Esophagus muscularis mucosa (tissue), 4 donors: ENCODE data around the gene PRPSAP1. TPM values are rescaled to one million over a fixed set of nuclear protein-coding genes. Genes with fewer than 3 reads are reported as not detected.

Experiments
- DNase-seq: peaks from one replicate; pipeline ENCODE4 v3.0.0-alpha.2; 2017; ENCODE audit errors: extremely low spot score
- H3K27ac ChIP-seq, 4 donors: fragments of 200-600 bp; sonication (generic); replicated peaks in 1 of 4; 1 replicate in 3 of 4; 2 replicates in 1 of 4; pipeline ENCODE4 v1.5.1; 2016 to 2019; ENCODE audit warnings: mild to moderate bottlenecking in 1 of 4
- H3K27me3 ChIP-seq, 4 donors: fragments of 200-600 bp; sonication (generic); one replicate each; pipeline versions ENCODE4 v1.5.1 to v1.6.0; 2016 to 2019
- H3K36me3 ChIP-seq, 4 donors: fragments of 200-600 bp; sonication (generic); one replicate each; pipeline ENCODE4 v1.5.1; 2016 to 2019
- H3K4me1 ChIP-seq, 4 donors: fragments of 200-600 bp; sonication (generic); one replicate each; pipeline ENCODE4 v1.5.1; 2016 to 2019
- H3K4me3 ChIP-seq, 4 donors: fragments of 200-600 bp; sonication (generic); 1 replicate in 2 of 4; 2 replicates in 2 of 4; pipeline ENCODE4 v1.5.1; 2016 to 2019; ENCODE audit warnings: mild to moderate bottlenecking in 4 of 4, moderate library complexity in 1 of 4
- H3K9me3 ChIP-seq, 4 donors: fragments of 200-600 bp; sonication (generic); 1 replicate in 3 of 4; 2 replicates in 1 of 4; pipeline ENCODE4 v1.5.1; 2016 to 2019
- CTCF ChIP-seq, 3 experiments: fragments of 200-600 bp in 2 of 3; fragments of 450-650 bp in 1 of 3; sonication (generic) in 2 of 3; IDR thresholded peaks; one replicate each; pipeline ENCODE4 v1.5.1; 2017 to 2019; ENCODE audit warnings: antibody characterized with exemption in 3 of 3, mild to moderate bottlenecking in 2 of 3, moderate library complexity in 1 of 3
- EP300 ChIP-seq: sonication (generic); formaldehyde crosslinking; IDR thresholded peaks from one replicate; pipeline ENCODE4 v1.6.1; 2017; ENCODE audit warnings: antibody characterized with exemption
- POLR2A ChIP-seq: fragments of 450-650 bp; IDR thresholded peaks from one replicate; pipeline ENCODE4 v1.6.1; 2017; ENCODE audit warnings: antibody characterized with exemption, moderate library complexity, mild to moderate bottlenecking, low read depth
- POLR2AphosphoS5 ChIP-seq, 2 donors: sonication (generic); formaldehyde crosslinking; IDR thresholded peaks; one replicate each; pipeline ENCODE4 v1.6.1; 2017; ENCODE audit warnings: antibody characterized with exemption in 2 of 2
- WGBS: methylation state at CpG from one replicate; pipeline ENCODE4 v1.1.5; 2018; 5-methylcytosine and 5-hydroxymethylcytosine counted together
- intact Hi-C: fragments of 100-400 bp; cut with DNase I; formaldehyde crosslinking; loops from one replicate; pipeline ENCODE4 v1.15.1; 2023
- total RNA-seq, 4 donors: library from RNA; depleted of rRNA; stranded (reverse); fragments of >200 nt; gene quantifications; one replicate each; pipeline versions ENCODE4 v1.1.0 to v1.2.1, GENCODE V29; 2016

PRPSAP1 gene
- total RNA-seq, 4 donors from 2014 or later: 37.3 to 71.4 (median 50.4) TPM

- WGBS: 100% methylated on average over 4 of the region's 4 CpGs
- H3K4me3 ChIP-seq: no peak overlapping the region
- intact Hi-C loops: no loop called here
Observed at GRCh38 chr17:76292567-76292966, 61.1 kb downstream of the PRPSAP1 start.

GRCh38 chr17:76281573-76282371 is 71.9 kb downstream of the PRPSAP1 start:
- no peak overlapping the region for H3K27ac ChIP-seq

More at GRCh38 chr17:76292567-76292966, 61.1 kb downstream of the PRPSAP1 start:
- TF ChIP-seq CTCF (IDR thresholded peaks at IDR 0.05) (no peak), EP300 (no peak), POLR2A (no peak), POLR2AphosphoS5 (IDR thresholded peaks at IDR 0.05) (no peak)
- Histone ChIP-seq H3K4me1 (peaks cover 0 to 7% (median 2%) of the 10 kb centered on the region in 4 donors), H3K36me3 (peaks cover 0 to 25% (median 14%) of the 10 kb centered on the region in 4 donors), H3K27me3 (no peaks in the 10 kb centered on the region), H3K27ac (no peak overlapping the region), H3K9me3 (no peaks in the 10 kb centered on the region)
- DNase-seq: no peak

GRCh38 chr17:76280650-76281049 is 73.1 kb downstream of the PRPSAP1 start:
- Histone ChIP-seq H3K4me3 (no peak overlapping the region), H3K27ac (no peak overlapping the region), H3K9me3 (no peaks in the 10 kb centered on the region), H3K4me1 (peaks cover 8 to 14% (median 10%) of the 10 kb centered on the region in 4 donors), H3K27me3 (no peaks in the 10 kb centered on the region), H3K36me3 (peaks cover 0 to 23% (median 0%) of the 10 kb centered on the region in 4 donors)
- TF ChIP-seq POLR2A: no peak
- TF ChIP-seq EP300: no peak
- TF ChIP-seq CTCF (IDR thresholded peaks at IDR 0.05): no peak
- no peak for TF ChIP-seq POLR2AphosphoS5 (IDR thresholded peaks at IDR 0.05)
- DNase-seq: no peak
- 95% methylated on average over 7 of the region's 15 CpGs for WGBS
- intact Hi-C loops: no loop called here

More at GRCh38 chr17:76281573-76282371, 71.9 kb downstream of the PRPSAP1 start:
- no peak for DNase-seq
- 85% methylated on average over 16 of the region's 23 CpGs for WGBS
- TF ChIP-seq POLR2AphosphoS5 (IDR thresholded peaks at IDR 0.05) (no peak), POLR2A (no peak), EP300 (no peak), CTCF (IDR thresholded peaks at IDR 0.05) (no peak)
- Histone ChIP-seq H3K9me3 (no peaks in the 10 kb centered on the region), H3K27me3 (no peaks in the 10 kb centered on the region), H3K36me3 (peaks cover 0 to 16% (median 0%) of the 10 kb centered on the region in 4 donors), H3K4me1 (peaks cover 8 to 14% (median 10%) of the 10 kb centered on the region in 4 donors), H3K4me3 (no peak overlapping the region)
- intact Hi-C loops: no loop called here

GRCh38 chr17:76279742-76280287 is 73.9 kb downstream of the PRPSAP1 start:
- 90% methylated on average over 13 of the region's 15 CpGs for WGBS
- no peak for TF ChIP-seq POLR2A
- TF ChIP-seq EP300: no peak
- no peak for TF ChIP-seq POLR2AphosphoS5 (IDR thresholded peaks at IDR 0.05)
- no peak for TF ChIP-seq CTCF (IDR thresholded peaks at IDR 0.05)
- peaks cover 8 to 14% (median 10%) of the 10 kb centered on the region in 4 donors for H3K4me1 ChIP-seq
- H3K36me3 ChIP-seq: peaks cover 0 to 23% (median 0%) of the 10 kb centered on the region in 4 donors
- H3K9me3 ChIP-seq: no peaks in the 10 kb centered on the region
- intact Hi-C loops: loop anchor here (1.0 to 5.0 kb wide), 2 partner anchors 98 to 160 kb away; no protein-coding TSS in a partner anchor
- no peak overlapping the region for H3K27ac ChIP-seq
- no peaks in the 10 kb centered on the region for H3K27me3 ChIP-seq
- no peak for DNase-seq
- H3K4me3 ChIP-seq: no peak overlapping the region
